ENCODE results near the gene BACE2.
"Not testable (repeated sequence)": the region's sequence is repeated elsewhere in the genome, so short reads cannot be mapped to it uniquely, and the experiment has no call there.

Gene BACE2

DNA sequence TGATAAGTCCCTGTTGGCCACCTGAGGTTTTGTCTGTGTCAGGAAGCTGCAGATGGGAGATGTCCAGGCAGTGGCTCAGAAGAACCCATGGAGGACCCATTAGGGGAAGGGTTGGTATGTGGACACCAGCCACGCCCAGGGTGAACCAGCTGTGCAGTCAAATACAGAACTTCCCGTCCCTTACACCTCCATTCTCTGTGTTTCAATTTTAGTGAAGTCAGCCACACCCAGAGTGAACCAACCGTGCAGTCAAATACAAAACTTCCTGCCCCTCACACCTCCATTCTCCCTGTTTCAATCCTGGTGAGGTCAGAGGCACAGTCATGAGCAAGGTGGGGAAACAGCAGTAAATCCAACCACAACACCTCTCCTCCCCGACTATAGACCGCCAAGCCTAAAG, 27.4 kb downstream of the BACE2 start:
- no peak for DNase-seq (ENCODE audit: low spot score)
- no peak for TF ChIP-seq CTCF (IDR thresholded peaks at IDR 0.05; ENCODE audit: extremely low read depth, missing control alignments)

DNA sequence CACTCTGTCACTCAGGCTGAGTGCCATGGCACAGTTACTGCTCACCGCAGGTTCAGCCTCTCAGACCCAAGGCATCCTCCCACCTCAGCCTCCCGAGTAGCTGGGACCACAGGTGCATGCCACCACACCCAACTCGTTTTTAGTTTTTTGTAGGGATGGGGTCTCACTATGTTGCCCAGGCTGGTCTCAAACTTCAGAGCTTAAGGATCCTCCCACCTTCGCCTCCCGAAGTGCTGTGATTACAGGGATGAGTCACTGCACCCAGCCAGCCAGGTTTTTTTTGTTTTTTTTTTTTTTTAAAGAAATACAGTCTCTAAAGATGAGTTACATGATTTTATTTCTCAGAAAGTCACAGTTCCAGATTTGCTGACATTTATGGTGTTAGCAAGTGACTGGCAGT, 29.0 kb downstream of the BACE2 start:
- no peak for DNase-seq (ENCODE audit: low spot score)
- no peak for TF ChIP-seq CTCF (IDR thresholded peaks at IDR 0.05; ENCODE audit: extremely low read depth, missing control alignments)

DNA sequence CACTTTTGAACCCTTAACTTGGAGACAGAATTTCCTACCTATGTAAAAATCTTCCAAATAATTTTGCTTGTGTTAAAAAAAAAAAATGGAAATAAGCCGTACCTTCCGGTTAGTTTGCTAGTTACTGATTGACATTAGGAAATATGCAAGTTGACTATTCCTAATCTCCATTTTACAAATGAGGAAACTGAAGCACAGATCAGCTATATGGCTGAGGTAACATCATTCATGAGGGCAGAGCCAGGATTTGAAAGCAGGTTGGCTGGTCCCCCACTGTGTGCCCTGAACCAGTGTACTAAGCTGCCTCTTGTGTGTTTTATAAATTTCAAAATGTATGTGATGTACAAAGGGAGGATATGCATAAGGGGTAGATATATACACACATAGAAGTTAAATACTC, 29.6 kb downstream of the BACE2 start:
- DNase-seq (ENCODE audit: low spot score), result no peak
- TF ChIP-seq CTCF (IDR thresholded peaks at IDR 0.05; ENCODE audit: extremely low read depth, missing control alignments), result no peak

DNA sequence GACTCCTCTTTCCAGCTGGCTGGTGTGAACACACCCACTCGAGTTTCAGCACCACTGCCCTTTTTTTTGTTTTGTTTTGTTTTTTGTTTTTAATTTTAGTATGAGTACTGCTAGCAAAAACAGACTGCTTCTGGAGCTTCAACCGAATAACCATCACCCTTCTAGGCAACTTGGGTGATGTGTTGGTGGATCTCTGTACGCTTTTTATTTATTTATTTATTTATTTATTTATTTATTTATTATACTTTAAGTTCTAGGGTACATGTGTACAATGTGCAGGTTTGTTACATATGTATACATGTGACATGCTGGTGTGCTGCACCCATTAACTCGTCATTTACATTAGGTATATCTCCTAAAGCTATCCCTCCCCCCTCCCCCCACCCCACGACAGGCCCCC, 30.7 kb downstream of the BACE2 start:
- DNase-seq (ENCODE audit: low spot score), result not testable (repeated sequence)

DNA sequence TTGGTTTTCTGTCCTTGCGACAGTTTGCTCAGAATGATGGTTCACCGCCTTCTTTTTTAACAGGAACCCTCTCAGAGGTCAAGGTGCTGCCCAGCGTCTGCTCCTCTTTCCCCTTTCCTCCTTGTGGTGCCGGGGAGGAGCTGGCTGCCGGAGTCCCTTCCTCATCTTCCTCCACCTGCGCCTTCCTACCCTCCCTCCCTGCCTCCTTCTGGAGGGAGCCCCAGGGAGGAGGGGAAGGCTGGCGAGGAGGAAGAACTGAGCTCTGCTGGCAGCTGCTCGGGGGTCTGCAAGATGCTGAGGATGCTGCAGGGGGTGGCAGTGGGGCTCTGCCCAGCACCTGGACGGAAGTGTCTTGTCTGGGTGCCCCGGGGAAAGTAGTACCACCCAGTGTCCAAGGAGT, 31.2 kb downstream of the BACE2 start:
- no peak for DNase-seq (ENCODE audit: low spot score)
- no peak for TF ChIP-seq CTCF (IDR thresholded peaks at IDR 0.05; ENCODE audit: extremely low read depth, missing control alignments)

DNA sequence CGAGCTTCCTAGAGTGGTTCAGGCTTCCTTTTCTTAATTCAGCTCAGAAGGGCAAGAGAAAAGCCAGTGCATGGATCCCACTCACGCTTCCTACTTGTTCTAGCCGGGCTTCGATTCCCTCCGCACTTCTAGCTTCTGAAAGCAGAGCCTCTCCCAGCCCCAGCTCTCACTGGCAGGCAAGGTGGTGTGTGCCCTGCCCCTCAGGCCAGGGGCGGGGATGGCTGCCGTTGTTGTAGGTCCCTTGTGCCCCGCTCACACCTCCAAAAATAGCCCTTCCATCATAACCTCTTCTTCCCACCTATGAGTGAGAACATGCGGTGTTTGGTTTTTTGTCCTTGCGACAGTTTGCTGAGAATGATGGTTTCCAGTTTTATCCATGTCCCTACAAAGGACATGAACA, 31.6 kb downstream of the BACE2 start:
- no peak for TF ChIP-seq CTCF (IDR thresholded peaks at IDR 0.05; ENCODE audit: extremely low read depth, missing control alignments)
- no peak for DNase-seq (ENCODE audit: low spot score)

DNA sequence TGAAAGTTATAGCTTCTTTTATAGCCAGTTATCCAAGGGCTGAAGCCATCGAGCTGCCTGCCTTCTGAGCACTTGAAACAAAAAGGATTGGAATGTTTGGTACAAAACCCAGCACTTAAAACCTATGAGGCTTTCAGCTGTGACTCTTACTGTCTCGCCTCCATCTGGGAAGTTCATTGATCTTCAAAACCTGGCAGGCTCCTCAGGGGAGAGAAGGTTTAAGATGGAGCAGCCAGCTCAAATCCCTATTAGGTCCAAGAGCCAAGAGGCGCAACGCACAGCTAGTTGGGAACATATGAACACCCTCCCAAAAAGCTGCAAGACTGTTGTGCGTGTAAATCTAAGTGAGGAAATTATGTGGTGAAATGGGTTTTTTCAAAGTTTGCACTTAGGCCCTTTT, 33.4 kb downstream of the BACE2 start:
- no peak for DNase-seq (ENCODE audit: low spot score)
- no peak for TF ChIP-seq CTCF (IDR thresholded peaks at IDR 0.05; ENCODE audit: extremely low read depth, missing control alignments)

DNA sequence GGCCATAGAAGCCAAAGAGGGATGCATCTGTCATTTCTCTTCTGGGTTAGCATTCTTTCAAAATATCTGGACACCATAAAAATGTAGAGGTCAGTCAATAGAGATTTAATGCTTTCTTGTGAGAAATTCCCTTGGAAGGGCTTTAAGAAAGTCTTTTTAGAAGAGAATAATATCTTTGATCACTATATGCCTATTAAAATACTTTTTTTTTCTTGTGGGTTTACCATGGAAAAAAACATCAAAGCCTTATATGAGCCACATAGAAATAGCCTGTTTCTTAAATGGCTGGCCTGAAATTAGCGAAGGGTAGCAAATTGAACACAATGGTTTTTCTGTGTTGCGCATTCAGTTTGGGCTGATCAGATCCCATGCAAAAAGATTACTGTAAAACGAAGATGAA, 36.8 kb downstream of the BACE2 start:
- no peak for DNase-seq (ENCODE audit: low spot score)
- no peak for TF ChIP-seq CTCF (IDR thresholded peaks at IDR 0.05; ENCODE audit: extremely low read depth, missing control alignments)
